Activated CD4-positive, alpha-beta T cell treated with anti-CD3 and anti-CD28 coated beads, Interleukin-2, amount 10 ng/mL, durations not matched to agents 7 days and 5 days (primary cell): Measurements from ENCODE around the gene SS18L1. TPM values are rescaled to one million over a fixed set of nuclear protein-coding genes. Genes with fewer than 3 reads are reported as not detected.

Experiments
- CTCF ChIA-PET: fragments of 350-600 bp; sonication (Branson Sonifier 250); formaldehyde crosslinking; loops from one replicate; lab custom pipeline; 2021; ENCODE audit warnings: antibody characterized with exemption; lab: Charles Lee
- POLR2A ChIA-PET: fragments of 350-600 bp; sonication (Branson Sonifier 250); formaldehyde crosslinking; loops from one replicate; lab custom pipeline; 2021; ENCODE audit warnings: antibody characterized with exemption; lab: Charles Lee
- DNase-seq: peaks from one replicate; pipeline ENCODE4 v3.0.0-alpha.2; 2020
- H3K27ac Mint-ChIP-seq: one replicate; pipeline ENCODE4 v1.8.0; 2021; ENCODE audit warnings: mild to moderate bottlenecking, moderate library complexity, mixed read lengths
- H3K27me3 Mint-ChIP-seq: one replicate; pipeline ENCODE4 v1.8.0; 2021; ENCODE audit warnings: mixed read lengths
- H3K36me3 Mint-ChIP-seq: one replicate; pipeline ENCODE4 v1.8.0; 2021; ENCODE audit warnings: low read depth, mixed read lengths
- H3K4me1 Mint-ChIP-seq: one replicate; pipeline ENCODE4 v1.8.0; 2021; ENCODE audit warnings: mixed read lengths
- H3K4me3 Mint-ChIP-seq: one replicate; pipeline ENCODE4 v1.8.0; 2021; ENCODE audit warnings: mild to moderate bottlenecking, moderate library complexity, mixed read lengths
- H3K9me3 Mint-ChIP-seq: one replicate; pipeline ENCODE4 v1.8.0; 2021; ENCODE audit warnings: mixed read lengths
- total RNA-seq, 2 experiments: library from RNA; stranded (reverse); gene quantifications; one replicate each; pipeline ENCODE4 v1.2.3, GENCODE V29; 2021

Gene SS18L1
- total RNA-seq, 2 experiments from 2014 or later: 17.3 to 19.7 TPM

- Mint-ChIP-seq H3K4me3 (no peak overlapping the region), H3K4me1 (peaks cover 7% of the 10 kb centered on the region), H3K27me3 (no peaks in the 10 kb centered on the region), H3K9me3 (no peaks in the 10 kb centered on the region), H3K27ac (no peak overlapping the region), H3K36me3 (peaks cover 5% of the 10 kb centered on the region)
- ChIA-PET POLR2A (no interaction called here), CTCF (no interaction called here)
- DNase-seq: no peak
Observed at GRCh38 chr20:62163986-62164762, 20.6 kb downstream of the SS18L1 start.

DNA sequence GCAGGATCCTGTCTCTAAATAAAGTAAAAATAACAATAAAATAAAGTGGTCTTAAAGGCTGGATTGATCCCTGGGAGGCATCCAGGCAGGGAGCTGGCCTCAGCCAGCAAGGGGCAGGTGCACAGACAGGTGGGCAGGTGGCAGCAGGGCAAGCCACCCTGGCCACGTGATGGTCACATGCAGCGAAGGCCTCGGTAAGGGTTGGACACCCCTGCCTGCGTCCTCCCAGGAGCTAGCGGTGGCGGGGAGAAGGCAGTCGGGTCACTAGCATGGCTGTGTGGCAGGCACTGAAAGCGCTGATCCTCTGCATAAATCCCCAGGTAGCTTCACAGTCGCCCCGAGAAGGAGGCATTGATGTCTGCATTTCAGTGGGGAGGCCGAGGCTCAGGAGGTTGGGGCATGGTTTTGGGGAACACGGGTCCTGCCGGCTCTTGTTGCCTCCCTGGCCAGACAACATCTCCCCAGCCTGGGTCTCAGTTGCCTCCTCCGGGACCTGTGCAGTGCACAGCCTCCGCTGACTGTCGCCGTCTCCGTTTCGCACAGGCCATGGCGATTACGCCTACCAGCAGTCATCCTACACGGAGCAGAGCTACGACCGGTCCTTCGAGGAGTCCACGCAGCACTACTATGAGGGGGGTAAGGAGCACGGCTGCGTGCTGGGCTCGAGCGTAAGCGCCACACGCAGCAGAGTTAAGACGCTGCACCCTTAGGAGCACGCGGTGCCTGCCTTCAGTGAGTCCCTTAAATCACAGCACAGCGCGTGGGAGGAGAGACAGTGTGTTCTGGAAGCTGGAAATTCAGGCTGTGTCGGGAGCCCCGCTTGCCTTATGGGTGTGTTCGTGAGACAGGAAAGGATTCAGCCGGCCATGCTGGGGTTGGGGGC lies 21.6 kb downstream of the SS18L1 start:
- DNase-seq: no peak
- ChIA-PET POLR2A (no interaction called here), CTCF (interaction anchor here (1.4 kb wide), 1 partner anchor 9 kb away, joined by 5 read pairs; no protein-coding TSS in a partner anchor)
- H3K4me3 Mint-ChIP-seq: no peak overlapping the region
- H3K27me3 Mint-ChIP-seq: no peaks in the 10 kb centered on the region
- H3K36me3 Mint-ChIP-seq: peaks cover 5% of the 10 kb centered on the region
- no peaks in the 10 kb centered on the region for H3K9me3 Mint-ChIP-seq
- peaks cover 2% of the 10 kb centered on the region for H3K4me1 Mint-ChIP-seq
- H3K27ac Mint-ChIP-seq: no peak overlapping the region

- Mint-ChIP-seq H3K4me1 (no peaks in the 10 kb centered on the region), H3K9me3 (no peaks in the 10 kb centered on the region), H3K36me3 (peaks cover 5% of the 10 kb centered on the region), H3K27ac (no peak overlapping the region), H3K4me3 (no peak overlapping the region), H3K27me3 (no peaks in the 10 kb centered on the region)
- ChIA-PET POLR2A (no interaction called here), CTCF (interaction anchor here (1.4 kb wide), 1 partner anchor 9 kb away, joined by 5 read pairs; no protein-coding TSS in a partner anchor)
- DNase-seq: no peak
Observed at GRCh38 chr20:62165762-62166399, 22.3 kb downstream of the SS18L1 start.

GRCh38 chr20:62167474-62167873 lies 23.9 kb downstream of the SS18L1 start:
- no peak overlapping the region for H3K27ac Mint-ChIP-seq

GRCh38 chr20:62168061-62168460 lies 24.5 kb downstream of the SS18L1 start:
- POLR2A ChIA-PET: no interaction called here
- Mint-ChIP-seq H3K4me1 (no peaks in the 10 kb centered on the region), H3K27ac (no peak overlapping the region), H3K9me3 (no peaks in the 10 kb centered on the region), H3K36me3 (peaks cover 5% of the 10 kb centered on the region), H3K27me3 (no peaks in the 10 kb centered on the region), H3K4me3 (no peak overlapping the region)
- CTCF ChIA-PET: interaction anchor here (1.0 to 1.5 kb wide), 2 partner anchors 10 to 21 kb away, joined by 3 read pairs; no protein-coding TSS in a partner anchor
- DNase-seq: no peak

More at GRCh38 chr20:62167474-62167873, 23.9 kb downstream of the SS18L1 start:
- ChIA-PET POLR2A (no interaction called here), CTCF (interaction anchor here (0.9 to 1.5 kb wide), 3 partner anchors 9 to 21 kb away, joined by 3 to 8 read pairs (median 3); no protein-coding TSS in a partner anchor)
- no peak for DNase-seq
- Mint-ChIP-seq H3K4me3 (no peak overlapping the region), H3K9me3 (no peaks in the 10 kb centered on the region), H3K4me1 (no peaks in the 10 kb centered on the region), H3K27me3 (no peaks in the 10 kb centered on the region), H3K36me3 (peaks cover 5% of the 10 kb centered on the region)

DNA sequence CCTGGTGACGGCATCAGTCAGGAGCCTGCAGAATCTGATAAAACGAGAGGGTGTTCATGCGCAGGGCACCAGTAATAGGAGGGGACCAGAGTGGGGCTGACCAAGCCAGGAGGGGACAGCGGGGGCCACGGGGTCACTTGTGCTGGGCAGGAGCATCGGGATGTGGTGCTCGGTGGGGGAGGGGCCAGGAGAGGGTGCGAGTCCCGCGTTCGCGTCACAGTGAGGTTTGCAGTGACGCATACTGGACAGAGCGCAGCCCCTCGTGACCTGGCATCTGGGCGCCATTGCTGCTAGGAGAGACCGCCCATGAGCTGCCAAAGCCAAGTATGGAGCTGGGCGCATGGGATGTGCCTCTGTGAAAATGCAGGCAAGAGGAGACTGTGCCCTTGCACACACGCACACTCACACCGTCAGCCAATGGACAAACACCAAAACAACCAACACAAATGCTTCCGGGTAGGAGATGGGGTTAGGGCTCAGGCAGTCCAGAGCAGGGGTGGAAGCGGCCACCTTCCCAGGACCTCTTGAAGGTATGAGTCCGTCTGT lies 25.4 kb downstream of the SS18L1 start:
- H3K4me1 Mint-ChIP-seq: no peaks in the 10 kb centered on the region
- no peak overlapping the region for H3K4me3 Mint-ChIP-seq
- H3K27ac Mint-ChIP-seq: no peak overlapping the region
- ChIA-PET CTCF (no interaction called here), POLR2A (no interaction called here)
- DNase-seq: no peak
- no peaks in the 10 kb centered on the region for H3K9me3 Mint-ChIP-seq
- H3K27me3 Mint-ChIP-seq: no peaks in the 10 kb centered on the region
- H3K36me3 Mint-ChIP-seq: peaks cover 5% of the 10 kb centered on the region

- H3K36me3 Mint-ChIP-seq: peaks cover 10% of the 10 kb centered on the region
- POLR2A ChIA-PET: interaction anchor here (0.6 kb wide), 1 partner anchor 1563 kb away, joined by 3 read pairs; no protein-coding TSS in a partner anchor
- no peak overlapping the region for H3K4me3 Mint-ChIP-seq
- CTCF ChIA-PET: no interaction called here
- H3K4me1 Mint-ChIP-seq: no peaks in the 10 kb centered on the region
- H3K27ac Mint-ChIP-seq: no peak overlapping the region
- H3K9me3 Mint-ChIP-seq: no peaks in the 10 kb centered on the region
- no peaks in the 10 kb centered on the region for H3K27me3 Mint-ChIP-seq
- DNase-seq: no peak
Observed at GRCh38 chr20:62170536-62170935, 27.0 kb downstream of the SS18L1 start.

DNA sequence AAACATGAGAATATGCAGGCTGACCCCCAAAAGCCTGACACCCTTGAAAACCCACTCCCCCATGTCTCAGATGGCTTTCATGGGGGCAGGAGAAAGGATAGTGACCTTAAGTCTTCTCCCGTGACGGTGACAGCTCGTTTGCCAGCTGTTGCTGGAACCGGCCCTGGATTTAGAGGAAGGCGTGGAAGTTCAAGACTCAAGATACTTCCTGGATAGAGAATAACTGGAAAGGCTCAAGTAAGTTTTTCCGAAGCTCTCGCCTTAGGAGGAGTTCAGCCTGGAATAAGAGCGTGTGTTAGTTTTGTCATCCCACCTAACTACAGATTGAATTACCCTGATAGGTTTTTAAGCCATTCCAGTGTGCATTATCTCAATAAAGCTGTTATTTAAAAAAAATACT lies 27.7 kb downstream of the SS18L1 start:
- no peaks in the 10 kb centered on the region for H3K9me3 Mint-ChIP-seq
- H3K4me1 Mint-ChIP-seq: no peaks in the 10 kb centered on the region
- ChIA-PET CTCF (interaction anchor here (1.1 kb wide), 1 partner anchor 136 kb away, joined by 4 read pairs; no protein-coding TSS in a partner anchor), POLR2A (no interaction called here)
- no peak overlapping the region for H3K27ac Mint-ChIP-seq
- H3K27me3 Mint-ChIP-seq: no peaks in the 10 kb centered on the region
- H3K36me3 Mint-ChIP-seq: peaks cover 10% of the 10 kb centered on the region
- DNase-seq: no peak
- H3K4me3 Mint-ChIP-seq: no peak overlapping the region

- Mint-ChIP-seq H3K27ac (no peak overlapping the region), H3K27me3 (no peaks in the 10 kb centered on the region), H3K36me3 (peaks cover 10% of the 10 kb centered on the region), H3K9me3 (no peaks in the 10 kb centered on the region), H3K4me1 (no peaks in the 10 kb centered on the region), H3K4me3 (no peak overlapping the region)
- POLR2A ChIA-PET: no interaction called here
- DNase-seq: no peak
- CTCF ChIA-PET: interaction anchor here (0.6 to 0.9 kb wide), 3 partner anchors 16 to 456 kb away, joined by 3 read pairs; no protein-coding TSS in a partner anchor
Observed at GRCh38 chr20:62172666-62173065, 29.1 kb downstream of the SS18L1 start.

DNA sequence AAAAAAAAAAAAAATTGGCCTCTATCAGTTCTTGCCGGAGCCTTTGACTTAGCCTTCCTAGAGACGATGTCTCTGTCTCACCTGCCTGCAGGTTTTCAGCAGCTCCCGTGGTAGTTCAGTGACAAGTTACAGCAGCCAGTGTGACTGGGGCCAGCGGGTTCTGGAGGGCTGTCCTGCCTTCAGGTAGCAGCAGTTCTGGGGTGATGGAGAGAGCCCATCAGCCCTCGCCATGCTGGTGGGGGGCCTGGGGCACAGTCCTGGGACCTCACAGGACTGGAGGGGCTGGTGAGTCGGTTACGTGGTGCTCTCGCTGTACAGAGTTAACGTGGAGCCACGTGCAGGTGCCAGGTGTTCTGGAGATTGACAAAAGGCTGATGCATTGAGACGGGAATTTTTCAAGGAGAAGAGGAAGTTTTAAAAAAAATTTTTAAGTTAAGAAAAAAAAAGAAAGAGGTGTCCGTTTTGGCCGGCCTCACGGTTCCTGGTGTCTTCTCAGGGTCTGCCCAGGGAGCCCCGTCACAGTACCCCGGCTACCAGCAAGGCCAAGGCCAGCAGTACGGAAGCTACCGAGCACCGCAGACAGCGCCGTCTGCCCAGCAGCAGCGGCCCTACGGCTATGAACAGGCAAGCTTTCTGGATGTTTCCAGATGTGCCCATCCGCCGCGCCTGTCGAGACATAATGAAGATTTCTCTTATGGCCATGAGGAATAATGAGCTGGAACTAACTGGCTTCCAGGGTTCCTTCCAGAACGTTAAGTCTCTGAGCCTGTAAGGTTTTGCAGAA lies 30.6 kb downstream of the SS18L1 start:
- H3K27me3 Mint-ChIP-seq: no peaks in the 10 kb centered on the region
- POLR2A ChIA-PET: no interaction called here
- H3K4me1 Mint-ChIP-seq: no peaks in the 10 kb centered on the region

GRCh38 chr20:62174870-62175624 lies 31.5 kb downstream of the SS18L1 start:
- CTCF ChIA-PET: interaction anchor here (1.4 kb wide), 1 partner anchor 10 kb away, joined by 5 read pairs; no protein-coding TSS in a partner anchor

More for the DNA sequence above, 30.6 kb downstream of the SS18L1 start:
- CTCF ChIA-PET: interaction anchor here (1.4 kb wide), 1 partner anchor 9 kb away, joined by 5 read pairs; no protein-coding TSS in a partner anchor
- no peak overlapping the region for H3K4me3 Mint-ChIP-seq
- no peak for DNase-seq
- H3K9me3 Mint-ChIP-seq: no peaks in the 10 kb centered on the region
- H3K36me3 Mint-ChIP-seq: peaks cover 13% of the 10 kb centered on the region
- H3K27ac Mint-ChIP-seq: no peak overlapping the region

More at GRCh38 chr20:62174870-62175624, 31.5 kb downstream of the SS18L1 start:
- Mint-ChIP-seq H3K27ac (peak overlapping the region; percentile 68), H3K4me1 (no peaks in the 10 kb centered on the region), H3K36me3 (peaks cover 13% of the 10 kb centered on the region), H3K27me3 (no peaks in the 10 kb centered on the region), H3K4me3 (no peak overlapping the region), H3K9me3 (no peaks in the 10 kb centered on the region)
- no peak for DNase-seq
- POLR2A ChIA-PET: no interaction called here
